Measurements from ENCODE around the gene EOGT.

Gene EOGT

DNA sequence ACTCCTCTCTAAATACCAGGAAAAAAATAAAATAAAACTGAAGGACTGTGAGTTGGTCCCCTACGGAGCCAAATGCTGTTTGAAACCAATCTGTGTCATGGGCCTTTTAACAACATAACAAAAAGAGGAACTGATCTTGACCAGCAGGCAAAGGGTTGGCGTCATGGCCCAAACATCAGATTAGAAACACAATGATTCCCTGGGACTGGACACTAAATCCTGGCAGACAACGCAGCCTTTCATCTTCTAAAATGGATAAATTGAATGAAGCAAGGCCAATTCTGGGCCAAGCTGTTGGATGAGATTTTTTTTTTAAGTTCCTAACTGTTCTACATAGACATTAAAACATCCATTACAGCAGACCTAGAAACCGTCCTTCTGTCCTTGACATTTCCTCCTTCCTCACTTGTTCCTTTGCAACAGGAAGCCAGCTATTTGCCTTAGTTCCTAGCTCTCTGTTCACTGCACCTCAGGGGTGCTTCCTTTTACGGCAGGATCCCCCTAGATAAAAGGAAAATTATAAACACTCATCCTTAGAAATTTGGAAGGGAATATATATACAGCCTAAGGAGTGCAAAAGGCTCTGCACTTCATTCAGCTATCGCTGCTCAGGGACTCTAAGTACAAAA is 59.6 kb downstream of the EOGT start:
- DNase-seq, result no peak

DNA sequence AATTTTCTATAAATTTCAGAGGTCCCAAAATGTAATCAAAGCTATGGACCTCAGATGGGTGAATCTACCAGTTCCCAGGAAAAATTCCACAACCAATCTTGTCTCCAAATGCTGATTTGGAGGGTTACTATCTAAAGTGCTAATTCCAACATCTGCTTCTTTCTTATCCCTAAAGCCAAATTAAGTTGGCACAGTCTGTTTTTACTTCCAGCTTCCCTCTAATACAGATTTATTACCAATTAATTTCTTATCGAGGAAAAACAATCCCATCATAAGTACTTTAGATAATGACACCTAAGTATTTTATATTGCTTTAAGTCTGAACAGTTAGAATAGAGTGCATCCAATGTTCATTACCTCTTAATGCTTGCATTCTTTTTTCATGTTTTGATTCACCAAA is 68.3 kb downstream of the EOGT start:
- DNase-seq, result no peak

DNA sequence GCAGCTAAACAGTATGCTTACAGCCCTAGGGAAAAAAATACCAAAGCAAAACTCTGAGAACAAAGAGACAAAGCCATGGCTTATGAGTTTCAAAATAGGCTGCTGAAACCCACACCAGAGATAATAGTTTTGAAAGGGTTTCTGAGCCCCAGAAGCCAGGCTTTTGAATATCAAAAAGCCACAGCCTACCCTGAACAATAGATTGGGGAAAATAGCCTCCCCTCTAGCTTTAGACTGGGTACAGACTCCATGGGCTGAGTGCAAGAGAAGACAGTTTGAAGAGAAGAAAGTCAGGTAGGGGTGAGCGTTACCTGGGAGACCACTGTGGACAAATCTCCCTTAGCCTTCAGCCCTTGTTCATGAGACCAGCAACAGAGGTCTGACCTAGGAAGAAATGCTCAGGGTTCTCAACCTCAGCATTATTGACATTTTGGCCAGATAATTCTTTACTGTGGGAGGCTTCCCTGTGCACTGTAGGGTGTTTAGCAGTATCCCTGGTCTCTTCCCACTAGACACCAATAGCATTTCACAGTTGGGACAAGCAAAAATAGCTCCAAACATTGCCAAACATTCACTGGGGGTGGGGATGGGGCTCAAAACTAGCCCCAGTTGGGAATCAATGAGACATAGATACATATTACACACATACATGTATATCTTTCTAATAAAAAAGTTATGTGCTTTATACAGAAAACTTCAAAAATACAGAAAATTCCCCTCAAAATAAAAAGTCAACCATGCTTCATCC is 69.6 kb downstream of the EOGT start:
- DNase-seq, result no peak

DNA sequence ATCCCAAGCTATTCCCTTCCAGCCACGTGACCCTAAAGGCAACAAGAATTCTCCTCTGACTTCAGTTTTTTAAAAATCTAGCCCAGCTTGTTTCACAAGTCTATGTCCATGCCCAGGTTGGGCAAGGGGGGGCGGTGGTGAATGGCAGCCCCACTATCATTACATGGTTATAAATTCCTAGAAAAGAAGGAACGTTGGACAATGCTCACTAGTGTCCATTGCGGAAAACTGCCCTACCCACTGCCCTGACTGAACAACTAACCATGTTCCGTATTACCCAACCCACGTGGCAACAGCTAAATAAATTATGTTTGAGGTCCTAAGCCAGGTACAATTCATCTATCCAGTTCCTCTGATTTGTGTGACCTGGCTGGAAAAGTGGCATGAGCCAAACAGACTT is 72.4 kb downstream of the EOGT start:
- DNase-seq, result no peak

DNA sequence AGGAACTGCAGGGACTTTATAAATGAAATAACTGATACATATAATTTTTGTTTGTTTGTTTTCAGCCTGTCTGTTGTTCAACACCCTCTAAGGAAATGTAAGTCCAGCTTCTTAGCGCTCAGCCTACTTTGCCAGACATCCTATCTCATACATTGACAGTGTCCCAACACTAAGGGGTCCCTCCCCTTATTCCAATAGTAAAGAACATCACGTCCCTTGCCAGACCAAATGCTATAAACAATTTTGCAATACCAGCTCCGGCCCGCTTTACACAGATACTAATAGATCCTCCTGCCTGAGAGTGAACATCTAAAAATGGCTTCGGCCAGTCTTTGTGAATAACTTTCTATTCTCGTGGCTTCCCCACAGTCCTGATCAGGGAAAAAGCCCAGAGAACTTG is 76.6 kb downstream of the EOGT start:
- DNase-seq, result no peak

DNA sequence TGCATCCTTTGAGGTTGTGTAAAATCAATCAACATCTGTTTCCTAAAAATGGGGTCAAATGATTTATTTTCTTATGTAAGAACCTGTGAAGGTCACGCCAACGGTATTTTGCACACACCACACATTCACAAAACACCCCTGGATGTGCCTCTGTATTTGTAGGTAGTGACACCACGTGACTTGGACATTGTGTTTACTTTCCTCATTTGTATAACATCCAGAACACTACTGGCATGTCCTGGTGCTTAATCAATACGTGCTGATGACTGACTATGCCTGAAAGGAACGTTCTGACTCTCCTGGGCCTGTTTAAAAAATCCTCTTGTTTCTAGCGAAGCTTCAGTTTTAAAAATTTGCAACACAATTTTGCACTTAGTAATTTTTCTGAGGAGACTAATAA is 77.7 kb downstream of the EOGT start:
- DNase-seq, result no peak

DNA sequence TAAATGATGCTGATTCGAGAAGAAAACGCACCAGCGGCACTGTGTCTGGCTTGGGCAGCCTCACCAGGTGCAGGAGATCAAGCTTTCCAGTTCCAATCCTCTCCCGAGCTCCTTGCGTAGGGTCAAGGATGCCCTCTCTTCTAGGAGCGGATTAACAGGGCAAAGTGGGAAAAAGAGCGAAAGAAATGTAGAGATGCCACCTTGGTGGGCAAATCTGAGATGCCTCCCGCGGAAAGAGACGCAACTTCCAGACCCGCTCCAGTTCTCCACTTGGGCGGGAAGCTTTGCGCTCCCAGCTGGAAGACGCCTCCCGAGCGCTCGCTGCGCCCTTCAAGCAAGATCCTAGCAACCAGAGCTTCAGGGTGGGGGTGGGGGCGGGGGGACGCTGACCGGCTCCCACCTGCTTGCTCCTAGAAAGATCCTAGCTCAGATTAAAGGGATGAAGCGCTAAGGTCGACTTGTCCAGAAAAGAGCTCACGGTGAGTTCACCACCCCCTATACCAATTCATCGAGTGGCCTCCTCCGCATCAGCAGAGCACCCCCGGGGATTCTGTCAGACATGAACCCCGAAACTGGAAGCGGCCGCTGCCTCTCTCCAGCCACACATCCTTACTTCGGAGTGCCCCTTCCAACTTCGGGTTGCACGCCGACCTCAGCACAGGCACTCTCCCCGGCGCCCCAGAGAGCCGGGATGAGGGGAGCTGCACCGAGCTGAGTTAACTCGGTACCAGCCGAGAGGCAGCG is 81.9 kb downstream of the EOGT start:
- no peak for DNase-seq
